HUES6 (cell line): Measurements from ENCODE around the gene GK.
"Not testable (repeated sequence)": the region's sequence is repeated elsewhere in the genome, so short reads cannot be mapped to it uniquely, and the experiment has no call there.

ENCODE experiments used
- H3K27ac ChIP-seq: 2 replicates; pipeline ENCODE4 v1.7.0; 2013; ENCODE audit warnings: low read depth, mild to moderate bottlenecking, low read length, inconsistent platforms
- H3K27me3 ChIP-seq: 2 replicates; pipeline ENCODE4 v1.6.1; 2013; ENCODE audit warnings: low read length; ENCODE audit not compliant: control insufficient read depth, insufficient read depth
- H3K36me3 ChIP-seq: 2 replicates; pipeline ENCODE4 v1.6.1; 2013; ENCODE audit warnings: low read length; ENCODE audit not compliant: control insufficient read depth, insufficient read depth
- H3K4me1 ChIP-seq: 2 replicates; pipeline ENCODE4 v1.6.1; 2013; ENCODE audit warnings: low read length; ENCODE audit not compliant: control insufficient read depth, insufficient read depth
- H3K4me3 ChIP-seq: 2 replicates; pipeline ENCODE4 v1.5.1; 2013; ENCODE audit warnings: low read depth, low read length
- H3K9ac ChIP-seq: one replicate; pipeline ENCODE4 v1.6.1; 2013; ENCODE audit warnings: mild to moderate bottlenecking, low read length
- H3K9me3 ChIP-seq: 2 replicates; pipeline ENCODE4 v1.6.1; 2013; ENCODE audit warnings: low read depth, low read length; ENCODE audit not compliant: control insufficient read depth, insufficient read depth

The GK gene

GRCh38 chrX:30627818-30628652, 25.2 kb upstream of the GK start:
- Histone ChIP-seq H3K9ac (no peak overlapping the region), H3K9me3 (no peaks in the 10 kb centered on the region), H3K4me1 (no peaks in the 10 kb centered on the region), H3K36me3 (no peaks in the 10 kb centered on the region), H3K4me3 (no peak overlapping the region), H3K27ac (no peak overlapping the region), H3K27me3 (no peaks in the 10 kb centered on the region)

DNA sequence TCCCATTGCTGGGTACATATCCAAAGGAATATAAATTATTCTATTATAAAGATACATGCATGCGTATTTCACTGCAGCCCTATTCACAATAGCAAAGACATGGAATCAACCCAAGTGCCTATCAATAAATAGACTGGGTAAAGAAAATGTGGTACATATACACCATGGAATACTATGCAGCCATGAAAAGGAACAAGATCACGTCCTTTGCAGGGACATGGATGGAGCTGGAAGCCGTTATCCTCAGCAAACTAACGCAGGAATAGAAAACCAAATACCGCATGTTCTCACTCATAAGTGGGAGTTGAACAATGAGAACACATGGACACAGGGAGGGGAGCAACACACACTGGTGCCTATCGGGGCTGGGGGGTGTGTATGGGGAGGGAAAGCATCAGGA, 19.2 kb upstream of the GK start:
- not testable (repeated sequence) for H3K4me3 ChIP-seq, H3K36me3 ChIP-seq, H3K27ac ChIP-seq, H3K9me3 ChIP-seq, H3K4me1 ChIP-seq, H3K27me3 ChIP-seq, H3K9ac ChIP-seq

DNA sequence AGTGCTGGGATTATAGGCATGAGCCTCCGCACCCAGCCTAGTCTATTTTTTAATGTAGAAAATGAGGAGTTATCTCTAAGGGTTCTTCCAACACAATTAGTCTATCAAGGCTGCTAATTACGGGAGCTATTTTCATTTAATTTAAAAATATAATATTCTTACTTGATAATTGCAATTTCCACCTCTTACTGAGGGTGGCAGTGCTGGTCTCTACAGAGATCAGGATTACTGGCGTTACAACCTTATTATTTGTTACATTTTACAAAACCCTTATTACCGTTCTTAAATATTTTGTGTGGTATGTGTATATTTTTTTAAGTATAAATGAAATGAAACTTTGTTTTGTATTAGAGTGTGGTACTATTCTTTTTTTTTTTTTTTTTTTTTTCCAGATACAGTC, 17.6 kb upstream of the GK start:
- Histone ChIP-seq H3K27me3 (no peaks in the 10 kb centered on the region), H3K9ac (no peak overlapping the region), H3K4me3 (no peak overlapping the region), H3K9me3 (peaks cover 20% of the 10 kb centered on the region), H3K4me1 (no peaks in the 10 kb centered on the region), H3K27ac (no peak overlapping the region), H3K36me3 (no peaks in the 10 kb centered on the region)

DNA sequence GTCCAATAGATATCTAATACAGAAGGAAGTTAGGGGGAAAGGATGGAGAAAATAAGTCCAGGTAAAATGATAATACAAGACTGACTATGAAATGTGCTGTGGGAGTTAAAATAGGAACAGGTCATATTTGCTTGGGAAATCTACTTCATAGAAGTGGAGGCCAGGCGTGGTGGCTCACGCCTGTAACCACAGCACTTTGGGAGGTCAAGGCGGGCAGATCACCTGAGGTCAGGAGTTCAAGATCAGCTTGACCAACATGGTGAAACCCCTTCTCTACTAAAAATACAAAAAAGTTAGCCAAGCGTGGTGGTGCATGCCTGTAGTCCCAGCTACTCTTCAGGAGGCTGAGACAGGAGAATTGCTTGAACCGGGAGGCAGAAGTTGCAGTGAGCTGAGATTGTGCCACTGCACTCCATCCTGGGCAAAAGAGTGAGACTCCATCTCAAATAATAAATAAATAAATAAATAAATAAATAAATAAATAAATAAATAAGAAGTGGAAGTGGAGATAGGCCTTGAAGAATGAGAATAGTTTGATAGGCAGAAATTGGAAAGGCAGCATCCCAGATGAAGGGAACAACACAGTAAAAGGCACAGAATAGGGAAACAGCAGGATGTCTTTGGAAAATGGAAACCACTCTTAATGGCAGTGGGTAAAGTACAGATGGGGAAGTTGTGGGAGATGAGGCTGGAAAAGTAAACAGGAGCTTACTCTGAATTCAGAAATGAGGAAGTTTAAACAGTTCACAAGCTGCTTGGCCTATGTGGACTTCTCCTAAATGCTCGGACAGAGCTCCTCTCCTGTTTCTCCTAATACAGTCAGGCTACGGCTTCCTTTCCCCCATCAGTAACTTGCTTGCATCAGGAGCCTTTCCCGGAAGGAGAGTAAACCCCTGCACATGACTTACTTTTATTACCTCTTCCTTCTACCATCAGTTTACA, 15.1 kb upstream of the GK start:
- Histone ChIP-seq H3K4me3 (no peak overlapping the region), H3K36me3 (no peaks in the 10 kb centered on the region), H3K9ac (no peak overlapping the region), H3K27me3 (no peaks in the 10 kb centered on the region), H3K9me3 (peaks cover 22% of the 10 kb centered on the region), H3K27ac (no peak overlapping the region), H3K4me1 (no peaks in the 10 kb centered on the region)

DNA sequence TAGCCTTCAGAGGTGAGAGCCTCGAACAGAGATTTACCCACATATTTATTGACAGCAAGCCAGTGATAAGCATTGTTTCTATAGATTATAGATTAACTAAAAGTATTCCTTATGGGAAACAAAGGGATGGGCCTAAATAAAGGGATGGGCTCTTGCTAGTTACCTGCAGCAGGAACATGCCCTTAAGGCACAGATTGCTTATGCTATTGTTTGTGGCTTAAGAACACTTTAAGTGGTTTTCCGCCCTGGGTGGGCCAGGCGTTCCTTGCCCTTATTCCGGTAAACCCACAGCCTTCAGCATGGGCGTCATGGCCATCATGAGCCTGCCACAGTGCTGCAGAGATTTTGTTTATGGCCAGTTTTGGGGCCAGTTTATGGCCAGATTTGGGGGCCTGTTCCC, 13.5 kb upstream of the GK start:
- H3K27ac ChIP-seq, H3K9ac ChIP-seq, H3K27me3 ChIP-seq, H3K4me1 ChIP-seq, H3K36me3 ChIP-seq, H3K4me3 ChIP-seq: not testable (repeated sequence)
- H3K9me3 ChIP-seq = peaks cover 22% of the 10 kb centered on the region

DNA sequence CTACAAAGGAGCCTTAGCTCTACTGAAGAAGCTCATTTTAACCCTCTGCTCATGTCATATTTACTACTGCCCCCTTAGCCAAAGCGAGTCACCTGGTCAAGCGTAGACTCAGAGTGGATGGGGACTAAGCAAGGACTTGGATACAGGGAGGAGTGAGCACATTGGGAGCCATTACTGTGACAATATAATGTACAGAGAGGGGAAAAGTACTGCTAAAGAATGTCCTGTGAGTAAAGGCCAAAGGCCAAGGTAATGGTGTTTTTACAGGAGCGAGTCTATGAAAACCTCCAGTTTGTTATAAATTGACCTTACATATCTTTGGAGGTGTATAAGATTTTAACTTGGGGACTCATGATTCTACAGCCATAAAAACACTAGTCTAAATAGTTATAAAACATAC, 10.6 kb upstream of the GK start:
- H3K4me3 ChIP-seq = no peak overlapping the region
- no peaks in the 10 kb centered on the region for H3K27me3 ChIP-seq
- H3K4me1 ChIP-seq = no peaks in the 10 kb centered on the region
- H3K36me3 ChIP-seq = no peaks in the 10 kb centered on the region
- H3K9me3 ChIP-seq = peaks cover 22% of the 10 kb centered on the region
- no peak overlapping the region for H3K9ac ChIP-seq
- no peak overlapping the region for H3K27ac ChIP-seq

GRCh38 chrX:30643313-30643821, 9.9 kb upstream of the GK start:
- H3K9me3 ChIP-seq = peaks cover 21% of the 10 kb centered on the region
- no peaks in the 10 kb centered on the region for H3K4me1 ChIP-seq
- no peak overlapping the region for H3K27ac ChIP-seq
- H3K4me3 ChIP-seq = no peak overlapping the region
- no peak overlapping the region for H3K9ac ChIP-seq
- H3K36me3 ChIP-seq = no peaks in the 10 kb centered on the region
- H3K27me3 ChIP-seq = no peaks in the 10 kb centered on the region

DNA sequence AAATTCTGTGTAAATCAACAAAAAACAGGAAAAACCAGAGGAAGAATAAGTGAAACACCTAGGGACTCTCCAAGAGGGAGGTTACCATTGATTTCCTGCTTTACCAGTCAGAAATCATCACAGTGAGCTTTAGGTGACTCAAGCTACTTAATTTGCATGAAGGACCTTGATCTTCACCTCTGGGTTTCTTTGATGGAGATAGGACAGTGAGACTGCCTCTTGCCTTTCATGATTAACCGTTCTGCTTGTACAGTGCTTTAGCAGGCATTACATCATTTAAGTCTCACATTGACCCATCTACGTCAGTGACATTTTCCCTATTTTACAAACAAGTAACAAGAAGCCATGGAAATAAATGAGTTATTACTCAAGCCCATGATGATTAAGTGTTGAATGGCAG, 3.4 kb upstream of the GK start:
- Histone ChIP-seq H3K4me3 (no peak overlapping the region), H3K36me3 (no peaks in the 10 kb centered on the region), H3K9me3 (no peaks in the 10 kb centered on the region), H3K9ac (no peak overlapping the region), H3K27me3 (peaks cover 7% of the 10 kb centered on the region; the same call in 1 of the 2 replicates), H3K27ac (no peak overlapping the region), H3K4me1 (peaks cover 13% of the 10 kb centered on the region)

- H3K9ac ChIP-seq = peak overlapping the region; percentile 82
- H3K36me3 ChIP-seq = no peaks in the 10 kb centered on the region
- peak overlapping the region; percentile 63; the same call in 1 of the 2 replicates for H3K27ac ChIP-seq
- H3K4me3 ChIP-seq = peak overlapping the region; percentile 74
- H3K4me1 ChIP-seq = peaks cover 13% of the 10 kb centered on the region
- H3K9me3 ChIP-seq = no peaks in the 10 kb centered on the region
- H3K27me3 ChIP-seq = peaks cover 7% of the 10 kb centered on the region; the same call in 1 of the 2 replicates
Observed at GRCh38 chrX:30652527-30653414, 452 bp upstream of the GK start.

- not testable (repeated sequence) for H3K9me3 ChIP-seq, H3K36me3 ChIP-seq, H3K9ac ChIP-seq, H3K27me3 ChIP-seq, H3K27ac ChIP-seq
- H3K4me1 ChIP-seq = peaks cover 13% of the 10 kb centered on the region
- peak overlapping the region; percentile 72 for H3K4me3 ChIP-seq
Observed at GRCh38 chrX:30654386-30654785, 1.2 kb downstream of the GK start.
